Neural progenitor cell (in vitro differentiated cells): ENCODE results near the gene HES5.

ENCODE experiments used
- CTCF ChIP-seq: fragments of 200-600 bp; sonication (generic); IDR thresholded peaks from 2 replicates; pipeline ENCODE4 v1.5.1; 2017; ENCODE audit warnings: antibody characterized with exemption, mild to moderate bottlenecking
- EZH2 ChIP-seq: fragments of 200-600 bp; sonication (generic); IDR thresholded peaks from 2 replicates; pipeline ENCODE4 v1.6.1; 2017; ENCODE audit warnings: antibody characterized with exemption, mild to moderate bottlenecking, moderate library complexity
- EZH2phosphoT487 ChIP-seq: fragments of 200-600 bp; sonication (generic); IDR thresholded peaks from 2 replicates; pipeline ENCODE4 v1.6.1; 2017; ENCODE audit warnings: antibody characterized with exemption

- no peak for TF ChIP-seq CTCF
- no peak for TF ChIP-seq EZH2
- TF ChIP-seq EZH2phosphoT487: no peak
These were observed 38.0 kb downstream of the HES5 start for GRCh38 chr1:2492091-2492490.
